Fibroblast of skin of right biceps (primary cell): Measurements from ENCODE around the gene COL6A2.
"Not testable (repeated sequence)": the region's sequence is repeated elsewhere in the genome, so short reads cannot be mapped to it uniquely, and the experiment has no call there.

Experiments
- DNase-seq: peaks from one replicate; pipeline ENCODE4 v3.0.0-alpha.2; 2013

COL6A2 gene

DNA sequence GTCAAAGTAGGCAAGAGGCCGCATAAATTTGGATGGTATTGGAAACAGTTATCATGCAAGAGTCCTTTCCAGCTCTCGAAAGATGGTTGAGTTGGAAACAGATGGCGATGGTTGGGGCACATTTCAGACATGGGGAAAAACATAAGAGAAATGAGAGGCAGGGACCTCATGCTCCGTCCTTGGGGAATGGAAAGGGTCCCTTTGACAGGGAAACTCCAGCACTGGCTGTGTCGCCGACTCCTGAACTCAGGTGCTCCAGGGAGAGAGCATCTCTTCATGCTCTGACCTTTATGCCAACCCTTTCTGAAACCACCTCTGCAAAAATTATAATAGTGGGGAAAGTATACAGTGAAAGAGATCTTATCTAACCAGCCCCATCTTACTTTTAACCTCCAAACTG is 36.8 kb upstream of the COL6A2 start:
- DNase-seq: no peak

DNA sequence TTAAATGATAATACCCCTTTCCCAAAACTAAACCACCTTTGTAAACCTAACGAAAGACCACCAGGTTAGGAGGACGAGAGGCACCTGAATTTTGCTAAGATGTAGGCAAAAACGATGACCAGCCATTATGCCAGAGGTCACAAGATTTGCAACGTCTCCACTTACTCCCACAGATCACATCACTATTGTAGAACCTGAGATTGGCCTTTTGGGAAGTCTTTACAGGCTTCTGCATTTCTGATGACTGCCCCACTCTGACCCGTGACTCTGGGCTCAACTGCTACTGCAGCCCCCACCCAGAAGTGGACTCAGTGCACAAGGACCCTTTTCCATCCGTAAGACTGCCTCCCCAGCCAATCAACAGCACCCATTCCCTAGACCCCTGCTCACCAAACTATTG is 36.4 kb upstream of the COL6A2 start:
- no peak for DNase-seq

DNA sequence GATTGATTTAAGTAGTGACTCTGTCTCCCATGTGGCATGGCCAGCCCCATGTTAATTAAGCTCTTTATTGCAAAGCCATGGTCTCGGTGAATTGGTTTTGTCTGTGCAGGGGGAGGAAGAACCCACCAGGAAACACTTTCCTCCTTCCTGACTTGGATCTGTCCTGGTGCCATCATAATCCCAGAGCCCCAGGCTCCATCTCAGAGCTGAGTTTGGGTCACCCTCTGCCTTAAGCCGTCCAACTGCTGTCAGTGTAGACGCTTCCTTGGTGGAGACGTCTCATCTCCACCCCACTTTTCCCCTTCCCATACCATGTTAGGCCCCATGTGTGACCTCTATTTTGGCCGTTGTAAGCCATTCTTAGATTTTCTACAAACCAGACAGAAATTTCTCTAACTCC is 36.0 kb upstream of the COL6A2 start:
- DNase-seq: no peak

DNA sequence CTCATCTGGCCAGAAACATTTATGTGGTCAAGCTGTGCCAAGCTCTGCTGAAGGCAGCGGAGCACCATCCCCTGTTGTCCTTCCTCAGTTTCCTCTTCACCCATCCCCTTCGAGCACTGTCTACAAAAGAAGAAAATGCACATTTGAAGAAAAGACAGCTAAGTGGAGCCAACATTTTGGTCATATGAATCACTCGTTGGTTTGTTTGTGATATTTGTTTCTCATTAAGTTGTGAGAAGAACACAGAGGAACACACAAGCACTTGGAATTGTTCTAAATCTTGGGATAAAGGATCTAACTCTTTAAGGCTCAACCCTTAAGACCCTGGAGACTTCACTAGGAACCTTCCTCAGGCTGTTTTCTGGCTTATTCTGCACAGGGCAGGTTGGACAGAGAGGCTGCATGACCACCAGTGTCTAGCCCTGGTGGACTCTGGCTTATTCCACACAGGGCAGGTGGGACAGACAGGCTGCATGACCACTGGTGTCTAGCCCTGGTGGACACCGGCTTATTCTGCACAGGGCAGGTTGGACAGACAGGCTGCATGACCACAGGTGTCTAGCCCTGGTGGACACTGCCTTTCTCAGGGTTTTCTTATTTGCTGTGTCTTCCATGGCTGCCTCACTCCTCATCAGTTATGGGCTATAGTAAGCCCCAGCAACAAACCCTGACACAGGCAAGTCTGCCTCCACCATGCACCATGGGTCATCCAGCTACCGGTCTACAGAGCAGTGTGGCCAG is 35.3 kb upstream of the COL6A2 start:
- DNase-seq: peak; percentile 22

DNA sequence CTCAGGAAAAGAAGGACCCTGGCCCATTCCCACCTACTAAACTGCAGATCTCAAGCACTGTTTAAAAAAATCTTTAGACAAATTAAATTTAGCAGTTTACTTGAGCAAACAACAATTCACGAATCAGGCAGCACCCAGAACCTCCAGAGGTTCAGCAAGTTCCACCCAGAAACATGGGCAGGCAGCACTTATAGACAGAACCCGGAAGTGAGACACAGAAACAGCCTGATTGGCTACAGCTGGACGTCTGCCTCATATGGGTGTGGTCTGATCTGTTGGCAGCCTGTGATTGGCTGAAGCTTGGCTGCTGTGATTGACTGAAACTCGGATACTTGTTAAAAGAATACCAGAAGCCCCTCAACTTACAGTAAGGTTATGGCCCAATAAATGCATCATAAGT is 34.7 kb upstream of the COL6A2 start:
- peak; percentile 30 for DNase-seq

DNA sequence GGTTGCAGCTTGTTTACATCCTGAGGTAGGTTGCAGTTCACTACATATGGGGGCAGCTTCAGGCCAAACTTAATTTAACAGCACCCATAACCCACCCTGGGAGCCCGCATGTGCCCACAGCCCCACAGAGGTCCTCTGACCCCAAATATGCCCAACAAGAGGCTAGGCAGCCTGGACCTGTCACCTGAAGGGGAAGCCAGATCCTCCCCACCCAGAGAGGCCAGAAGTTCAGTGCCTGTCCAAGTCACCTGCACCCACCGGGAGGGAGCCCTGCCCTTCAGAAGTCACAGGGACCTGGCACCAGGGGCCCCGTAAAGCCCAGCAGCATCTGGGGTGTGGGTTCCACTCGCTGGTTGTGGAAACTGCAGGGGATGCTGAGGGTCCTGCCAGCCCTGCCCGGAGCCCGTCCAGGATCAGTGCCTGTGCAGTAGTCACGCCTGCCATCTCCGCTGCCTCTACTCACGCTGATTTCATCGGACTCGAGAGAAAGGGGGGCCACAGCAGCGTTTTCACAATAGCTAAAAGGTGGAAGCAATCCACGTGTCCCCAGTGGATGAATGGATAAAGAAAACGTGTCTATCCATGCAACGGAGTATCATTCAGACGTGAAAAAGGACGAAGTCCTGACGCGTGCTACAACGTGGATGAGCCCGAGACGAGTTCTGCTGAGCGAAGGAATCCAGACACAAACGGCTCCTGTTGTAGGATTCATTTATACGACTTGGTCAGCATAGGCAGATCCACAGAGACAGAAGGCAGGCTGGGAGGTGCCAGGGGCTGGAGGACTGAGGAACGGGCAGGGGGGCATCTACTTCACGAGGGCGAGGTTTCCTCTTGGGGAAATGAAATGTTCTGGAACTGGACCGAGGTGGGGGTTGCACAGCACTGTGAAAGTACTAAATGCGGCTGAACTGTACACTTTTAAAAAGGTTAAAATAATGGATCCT is 33.9 kb upstream of the COL6A2 start:
- DNase-seq: no peak

DNA sequence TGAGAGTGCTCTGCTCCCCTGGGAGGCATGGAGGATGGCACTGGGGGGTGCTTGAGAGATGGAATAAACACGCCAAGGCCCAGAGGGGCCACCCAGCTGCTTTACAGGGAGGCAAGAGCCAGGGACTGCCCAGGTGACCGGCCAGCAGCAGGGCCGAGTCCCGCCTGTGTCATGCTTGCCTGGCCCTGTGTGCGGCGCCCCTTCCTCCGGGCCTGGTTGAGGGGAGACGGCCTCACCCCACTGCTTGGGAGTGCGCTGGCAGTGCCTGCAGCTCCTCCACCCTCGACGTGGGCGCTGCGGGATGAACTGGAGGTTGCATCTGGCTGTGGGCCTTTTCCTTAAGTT is 33.1 kb upstream of the COL6A2 start:
- no peak for DNase-seq

DNA sequence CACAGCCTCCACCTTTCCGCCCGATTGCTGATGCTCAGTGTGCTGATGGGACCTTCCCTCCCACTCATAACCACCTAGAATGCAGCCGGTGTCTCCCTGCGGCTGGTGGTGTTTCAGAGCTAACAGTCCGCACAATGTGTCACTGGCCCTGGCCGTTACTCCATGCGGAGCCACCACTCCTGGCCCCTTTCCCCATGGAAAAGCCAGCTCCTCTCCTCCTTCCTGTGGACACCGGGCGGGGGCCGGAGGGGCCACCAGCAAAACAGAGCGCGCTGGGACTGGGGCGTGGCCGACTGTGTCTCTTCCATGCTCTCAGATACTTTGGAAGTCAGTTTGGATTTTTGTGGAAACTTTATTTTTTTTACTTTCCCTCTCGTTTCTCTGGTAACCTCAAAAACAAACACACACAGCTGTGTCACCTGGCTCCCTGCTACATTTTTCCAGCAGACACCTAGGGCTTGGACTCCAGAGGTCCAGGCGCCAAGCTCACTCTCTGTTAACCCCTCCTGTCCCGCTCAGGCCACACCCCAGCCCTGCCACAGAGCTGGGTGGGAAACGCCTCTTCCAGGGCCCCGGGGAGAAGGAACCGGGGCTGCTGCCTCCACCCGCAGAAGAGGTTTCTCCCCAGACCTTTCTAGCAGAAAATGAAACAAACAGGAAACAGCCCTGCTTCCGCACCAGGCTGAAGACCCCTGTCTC is 32.5 kb upstream of the COL6A2 start:
- DNase-seq: peak; percentile 80

DNA sequence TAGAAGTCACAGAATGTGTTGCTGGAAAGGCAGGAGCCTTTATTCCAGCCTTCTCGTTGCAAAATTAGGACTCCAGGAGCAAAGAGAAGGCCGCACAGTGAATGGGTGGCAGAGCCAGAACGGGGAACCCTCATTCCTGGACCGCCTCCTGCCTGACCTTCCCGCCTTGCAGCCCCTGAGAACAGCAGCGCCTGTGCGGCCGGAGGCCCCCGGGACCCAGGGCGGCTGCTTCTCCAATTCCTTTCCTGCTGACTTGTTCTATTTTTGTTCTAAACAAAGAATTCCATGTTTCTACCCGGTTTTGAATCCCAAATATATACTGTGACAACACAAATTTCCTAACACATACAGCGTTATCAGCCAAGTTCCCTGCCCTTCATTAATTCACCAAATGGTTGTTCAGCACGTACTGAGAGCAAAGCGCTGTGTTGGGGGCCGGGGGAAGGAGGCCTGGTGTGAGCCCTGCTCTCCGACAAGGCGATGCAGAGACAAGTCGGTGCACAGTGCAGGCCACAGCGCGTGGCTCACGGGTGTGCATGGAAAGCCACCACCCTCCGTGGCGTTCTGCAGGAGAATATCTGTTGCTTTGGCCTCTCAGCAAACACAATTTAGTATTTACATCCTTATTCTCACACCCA is 31.9 kb upstream of the COL6A2 start:
- DNase-seq: peak; percentile 26

DNA sequence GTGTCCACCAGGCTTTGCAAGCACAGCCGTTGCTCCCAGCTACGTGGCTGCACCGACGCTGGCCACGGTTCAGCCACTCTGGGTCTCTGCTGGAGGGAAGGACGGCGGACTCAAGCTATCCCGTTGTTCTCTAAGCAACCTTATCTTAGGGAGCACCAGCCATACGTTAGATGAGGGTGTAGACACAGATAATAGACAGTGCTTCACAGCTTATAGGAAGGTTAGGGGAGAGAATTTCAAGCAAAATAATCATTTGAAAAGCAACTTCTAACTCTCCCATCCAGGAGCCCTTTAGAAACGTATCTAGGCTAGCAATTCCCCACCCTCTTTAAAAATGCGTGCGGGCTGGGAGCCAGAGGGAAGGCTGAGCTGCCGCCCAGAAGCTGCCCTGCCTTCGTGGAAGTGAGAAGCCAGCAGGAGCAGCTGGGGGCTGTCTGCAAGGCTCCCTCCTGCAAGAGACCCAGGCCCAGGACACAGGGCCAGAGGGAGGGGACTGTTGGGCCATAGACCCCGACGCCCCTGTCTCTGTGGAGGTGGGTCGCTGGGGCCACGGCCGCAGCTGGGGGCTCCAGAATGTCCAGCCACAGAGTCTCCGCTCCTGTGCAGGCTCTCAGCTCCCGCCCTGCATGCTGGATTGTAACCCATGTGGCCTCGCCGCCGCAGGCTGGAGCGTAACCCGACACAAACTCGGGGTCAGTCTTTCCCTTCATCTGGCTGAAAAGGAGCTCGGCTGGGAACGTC is 31.2 kb upstream of the COL6A2 start:
- DNase-seq: peak; percentile 68

DNA sequence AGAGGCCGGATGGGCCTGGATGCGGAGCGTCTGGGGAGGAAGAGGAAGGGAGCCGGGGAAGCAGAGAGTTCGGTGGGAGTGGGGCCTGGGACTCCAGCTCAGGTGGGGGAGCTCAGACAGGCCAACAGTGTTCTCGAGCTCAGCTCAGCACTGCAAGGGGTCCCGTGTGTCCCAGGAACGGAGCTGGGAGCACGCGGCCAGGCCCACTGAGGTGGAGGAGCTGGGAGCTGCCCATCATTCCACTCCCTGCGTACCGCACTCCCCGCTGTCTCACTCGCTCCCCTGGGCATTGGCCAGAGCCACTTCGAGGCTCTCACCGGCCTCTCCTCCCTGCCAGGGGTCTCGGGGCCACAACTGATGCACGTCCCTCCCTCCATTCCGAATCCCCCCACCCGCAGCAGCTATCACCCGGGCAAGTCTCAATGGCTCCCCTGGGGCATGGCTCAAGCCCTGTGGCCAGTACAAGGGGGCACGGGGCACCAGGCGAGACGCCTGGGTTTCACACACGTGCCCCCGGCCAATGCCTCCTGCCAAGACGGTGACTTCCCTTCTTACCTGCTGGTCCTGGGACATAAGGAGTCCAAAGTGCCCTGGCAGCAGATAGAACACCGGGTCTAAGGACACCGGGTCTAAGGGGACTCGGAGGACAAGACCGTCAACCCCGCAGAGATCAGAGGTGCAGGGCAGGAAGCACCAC is 30.3 kb upstream of the COL6A2 start:
- no peak for DNase-seq

DNA sequence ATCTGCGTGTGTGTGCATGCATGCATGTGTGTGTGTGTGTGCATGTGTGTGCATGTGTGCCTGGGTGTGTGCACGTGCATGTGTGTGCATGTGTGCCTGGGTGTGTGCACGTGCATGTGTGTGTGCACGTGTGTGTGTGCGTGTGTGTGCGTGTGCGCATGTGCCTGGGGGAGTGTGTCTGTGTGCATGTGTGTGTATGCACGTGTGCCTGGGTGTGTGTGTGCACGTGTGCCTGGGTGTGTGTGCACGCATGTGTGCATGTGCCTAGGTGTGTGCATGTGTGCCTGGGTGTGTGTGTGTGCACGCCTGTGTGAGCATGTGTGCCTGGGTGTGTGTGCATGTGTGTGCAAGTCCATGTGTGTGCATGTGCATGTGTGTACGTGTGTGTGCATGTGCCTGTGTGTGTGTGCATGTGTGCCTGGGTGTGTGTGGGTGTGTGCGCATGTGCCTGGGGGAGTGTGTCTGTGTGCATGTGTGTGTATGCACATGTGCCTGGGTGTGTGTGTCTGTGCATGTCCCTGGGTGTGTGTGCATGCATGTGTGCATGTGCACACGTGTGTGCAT is 29.3 kb upstream of the COL6A2 start:
- DNase-seq: no peak

DNA sequence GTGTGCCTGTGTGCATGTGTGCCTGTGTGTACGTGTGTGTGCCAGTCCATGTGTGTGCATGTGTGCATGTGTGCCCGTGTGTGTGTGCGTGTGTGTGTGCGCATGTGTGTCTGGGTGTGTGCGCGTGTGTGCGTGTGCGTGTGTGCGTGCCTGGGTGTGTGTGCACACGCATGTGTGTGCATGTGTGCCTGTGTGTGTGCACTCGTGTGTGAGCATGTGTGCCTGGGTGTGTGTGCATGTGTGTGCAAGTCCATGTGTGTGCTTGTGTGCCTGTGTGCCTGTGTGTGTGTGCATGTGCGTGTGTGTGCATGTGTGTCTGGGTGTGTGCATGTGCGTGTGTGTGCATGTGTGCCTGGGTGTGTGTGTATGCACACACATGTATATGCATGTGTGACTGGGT is 28.7 kb upstream of the COL6A2 start:
- no peak for DNase-seq

DNA sequence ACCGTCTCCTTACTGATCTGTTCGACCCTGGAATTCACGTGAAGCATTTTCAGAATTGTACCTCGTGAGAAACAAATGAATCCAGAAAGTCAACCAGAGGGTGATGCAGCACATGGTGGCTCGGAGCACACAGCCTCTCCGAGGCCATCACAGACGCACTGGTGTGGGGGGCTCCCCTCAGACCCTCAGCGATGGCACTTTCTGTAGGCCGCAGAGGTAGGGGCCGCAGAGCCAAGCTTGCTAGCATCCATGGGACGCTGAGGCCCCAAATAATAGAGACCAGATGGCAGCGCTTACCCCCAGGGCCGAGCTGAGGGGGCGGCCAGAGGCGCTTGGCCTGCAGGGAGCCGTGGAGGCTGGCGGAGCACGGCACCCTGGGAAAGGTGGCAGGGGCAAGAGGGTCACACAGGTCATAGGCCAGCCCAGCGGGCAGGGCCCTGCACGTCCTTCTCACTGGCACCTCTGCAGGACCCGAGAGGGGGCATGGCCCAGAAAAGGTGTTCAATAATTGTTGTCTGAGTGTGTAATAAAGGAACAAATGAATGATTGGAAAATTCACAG is 28.1 kb upstream of the COL6A2 start:
- no peak for DNase-seq

DNA sequence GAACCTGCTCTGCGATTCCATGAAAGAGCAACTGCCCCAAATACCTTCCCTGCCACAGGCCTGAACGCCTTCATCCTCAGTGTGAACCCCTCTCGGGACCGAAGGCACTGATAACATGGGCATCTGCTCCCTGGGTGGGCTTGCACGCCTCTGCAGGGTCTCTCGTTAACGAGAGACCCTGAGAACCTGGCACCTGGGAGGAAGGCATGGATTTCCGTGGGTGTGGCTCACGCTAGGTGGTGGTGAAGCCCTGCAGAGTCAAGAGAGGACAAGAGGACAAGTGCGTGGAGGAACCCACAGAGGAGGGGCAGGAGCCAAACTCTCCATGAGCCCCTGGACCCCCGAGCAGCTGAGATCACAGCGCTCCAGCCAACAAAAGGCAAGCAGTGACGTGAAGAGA is 26.8 kb upstream of the COL6A2 start:
- DNase-seq: no peak

DNA sequence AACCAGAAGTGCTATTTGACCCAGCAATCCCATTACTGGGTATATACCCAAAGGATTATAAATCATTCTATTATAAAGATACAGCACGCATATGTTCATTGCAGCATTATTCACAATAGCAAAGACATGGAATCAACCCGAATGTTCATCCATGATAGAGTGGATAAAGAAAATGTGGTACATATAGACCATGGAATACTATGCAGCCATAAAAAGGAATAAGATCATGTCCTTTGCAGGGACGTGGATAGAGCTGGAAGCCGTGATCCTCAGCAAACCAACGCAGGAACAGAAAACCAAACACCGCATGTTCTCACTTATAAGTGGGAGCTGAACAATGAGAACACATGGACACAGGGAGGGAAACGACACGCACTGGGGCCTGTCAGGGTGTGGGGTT is 21.2 kb upstream of the COL6A2 start:
- DNase-seq: not testable (repeated sequence)

DNA sequence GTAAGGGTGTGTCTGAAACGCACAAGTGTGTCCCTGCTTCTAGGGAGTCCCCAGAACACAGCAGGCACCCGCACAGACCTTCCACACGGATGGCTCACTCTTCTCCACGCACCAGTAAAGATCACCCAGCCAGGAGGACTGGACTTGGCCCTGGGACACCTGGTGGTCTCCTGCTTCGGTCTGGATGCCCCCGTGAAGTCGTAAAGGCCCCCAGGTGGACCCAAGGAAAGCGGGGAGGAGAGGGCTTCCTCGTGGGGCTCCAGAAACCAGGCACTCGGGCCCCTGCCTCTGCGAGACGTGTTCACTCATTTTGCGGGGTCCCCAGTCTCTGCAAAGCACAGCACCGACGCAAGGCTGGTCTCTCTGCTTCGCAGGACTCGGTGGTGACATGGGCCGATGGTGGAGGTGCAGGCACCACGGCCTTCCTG is 20.2 kb upstream of the COL6A2 start:
- no peak for DNase-seq

DNA sequence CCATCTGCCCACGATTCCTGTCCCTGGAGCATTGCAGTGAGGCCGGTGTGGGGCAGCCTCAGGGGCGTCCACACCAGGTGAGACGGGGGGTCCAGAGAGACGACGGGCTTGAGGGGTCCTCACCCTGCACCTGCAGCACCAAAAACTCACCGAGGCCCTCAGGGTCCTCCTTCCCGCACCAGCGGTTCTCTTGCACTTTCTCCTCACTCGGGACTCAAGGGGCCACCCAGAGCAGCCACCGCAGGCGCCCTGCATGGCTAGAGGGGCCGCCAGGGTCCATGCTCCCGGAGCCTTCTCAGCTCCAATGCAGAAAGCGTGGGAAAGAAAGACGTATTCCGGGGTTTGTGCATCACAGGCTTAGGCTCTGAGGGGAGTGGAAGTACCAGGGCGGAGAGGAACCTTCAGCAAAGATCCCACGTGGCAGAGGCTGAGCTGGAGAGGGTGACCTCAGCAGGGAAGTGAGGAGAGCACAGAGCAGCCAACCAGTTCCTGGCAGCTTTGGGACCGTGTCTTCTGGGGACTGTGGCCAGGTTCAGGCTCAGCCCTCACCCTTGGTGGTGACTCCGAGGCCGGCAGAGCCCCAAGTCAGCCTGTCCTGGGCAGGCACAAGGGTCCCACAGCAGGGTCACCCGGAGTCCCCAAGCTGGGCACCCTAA is 19.5 kb upstream of the COL6A2 start:
- DNase-seq: peak; percentile 68

DNA sequence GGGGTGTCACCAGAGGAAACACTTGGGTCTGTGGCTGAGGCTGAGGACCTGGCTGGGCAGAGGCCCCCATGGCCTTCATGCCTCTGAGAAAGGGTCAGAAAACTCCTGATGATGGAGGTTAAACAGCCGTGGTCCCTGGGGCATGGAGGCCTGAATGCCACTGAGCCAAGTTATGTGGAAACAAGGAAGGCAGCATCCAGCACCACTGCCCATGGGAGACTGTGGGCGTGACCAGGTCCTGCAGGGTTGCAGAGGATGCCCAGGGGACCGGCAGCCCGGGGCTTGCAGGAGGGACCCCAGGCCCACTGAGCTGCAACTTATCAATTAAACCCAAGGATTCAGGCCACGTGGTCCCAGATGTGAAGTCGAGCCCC is 18.9 kb upstream of the COL6A2 start:
- no peak for DNase-seq

DNA sequence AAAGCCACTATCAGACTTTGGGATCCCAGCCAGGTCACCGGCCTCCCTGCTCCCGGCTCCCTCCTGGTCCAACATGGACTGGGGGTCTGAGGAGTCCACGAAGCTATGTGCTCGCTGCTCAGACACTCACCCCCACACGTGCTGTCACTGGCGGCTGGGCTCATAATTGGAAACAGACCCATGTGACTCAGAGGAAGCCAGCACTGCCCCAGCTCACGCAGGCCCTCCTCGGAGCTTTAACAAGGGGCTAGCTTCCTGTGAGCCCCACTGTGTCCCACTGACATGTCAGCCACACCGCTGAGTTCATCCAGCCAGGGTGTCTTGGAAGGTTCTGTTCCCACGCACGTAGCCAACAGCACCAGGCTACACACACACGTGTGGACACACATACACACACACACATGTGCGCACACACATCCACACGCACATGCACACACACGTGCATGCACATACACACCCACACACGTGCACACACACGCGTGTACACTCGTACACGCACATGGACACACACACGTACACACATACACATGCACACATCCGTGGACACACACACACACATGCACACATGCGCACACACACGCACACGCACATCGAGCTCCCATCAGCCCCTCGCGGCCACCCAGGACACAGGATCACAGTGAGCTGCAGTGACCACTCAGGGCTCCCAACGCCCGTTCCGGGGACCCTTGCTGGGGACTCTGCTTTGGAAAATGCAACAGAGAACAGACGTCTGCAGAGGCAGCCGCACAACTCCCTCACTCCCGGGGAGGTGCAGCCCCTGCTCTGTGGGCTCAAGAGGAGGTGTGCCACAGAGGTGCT is 18.4 kb upstream of the COL6A2 start:
- DNase-seq: peak; percentile 98
